CD4-positive, CD25-positive, alpha-beta regulatory T cell (primary cell): ENCODE data around the gene CXCR3. TPM values are rescaled to one million over a fixed set of nuclear protein-coding genes. Genes with fewer than 3 reads are reported as not detected.

Experiments used
- ATAC-seq, 2 donors: fragments of 150-1000 bp; cut with Tn5 transposase; one replicate each; pipeline ENCODE4 v1.10.0; 2021; ENCODE audit warnings: low read depth in 2 of 2, moderate number of reproducible peaks in 2 of 2, moderate library complexity in 1 of 2
- DNase-seq, 3 donors: peaks; one replicate each; pipeline versions ENCODE4 v3.0.0 to v3.0.0-alpha.2; 2012 to 2022; ENCODE audit warnings: mixed read lengths in 1 of 3
- H3K27ac ChIP-seq: one replicate; pipeline ENCODE4 v1.7.0; 2013; ENCODE audit warnings: mild to moderate bottlenecking, low read length; ENCODE audit not compliant: insufficient read depth, poor library complexity, severe bottlenecking
- H3K27me3 ChIP-seq: one replicate; pipeline ENCODE4 v1.7.0; 2013; ENCODE audit warnings: low read length; ENCODE audit not compliant: control insufficient read depth, insufficient read depth
- H3K36me3 ChIP-seq: one replicate; pipeline ENCODE4 v1.7.0; 2013; ENCODE audit warnings: mild to moderate bottlenecking, low read length, moderate library complexity; ENCODE audit not compliant: control insufficient read depth, insufficient read depth
- H3K4me1 ChIP-seq: 2 replicates; pipeline ENCODE4 v1.7.0; 2013; ENCODE audit warnings: mild to moderate bottlenecking, low read length; ENCODE audit not compliant: insufficient read depth, control insufficient read depth, poor library complexity, severe bottlenecking
- H3K4me3 ChIP-seq: one replicate; pipeline ENCODE4 v1.7.0; 2013; ENCODE audit warnings: low read depth, mild to moderate bottlenecking, low read length, moderate library complexity
- H3K9me3 ChIP-seq, 2 experiments: 1 replicate in 1 of 2; 2 replicates in 1 of 2; pipeline ENCODE4 v1.7.0; 2013; ENCODE audit warnings: low read length in 2 of 2, mild to moderate bottlenecking in 1 of 2, moderate library complexity in 1 of 2; ENCODE audit not compliant: control insufficient read depth in 2 of 2
- H3K27ac Mint-ChIP-seq, 3 donors: one replicate each; pipeline ENCODE4 v1.8.0; 2020 to 2022; ENCODE audit warnings: mild to moderate bottlenecking in 3 of 3, mixed read lengths in 3 of 3, moderate library complexity in 2 of 3
- H3K27me3 Mint-ChIP-seq: one replicate; pipeline ENCODE4 v1.8.0; 2022; ENCODE audit warnings: mild to moderate bottlenecking, mixed read lengths
- H3K36me3 Mint-ChIP-seq: one replicate; pipeline ENCODE4 v1.8.0; 2020; ENCODE audit warnings: mixed read lengths
- H3K4me1 Mint-ChIP-seq, 4 donors: one replicate each; pipeline ENCODE4 v1.8.0; 2020 to 2022; ENCODE audit warnings: mixed read lengths in 4 of 4, mild to moderate bottlenecking in 1 of 4
- H3K4me3 Mint-ChIP-seq, 4 donors: one replicate each; pipeline ENCODE4 v1.8.0; 2020 to 2022; ENCODE audit warnings: mild to moderate bottlenecking in 4 of 4, mixed read lengths in 4 of 4, moderate library complexity in 3 of 4
- H3K9me3 Mint-ChIP-seq, 7 donors: one replicate each; pipeline ENCODE4 v1.8.0; 2020 to 2022; ENCODE audit warnings: mixed read lengths in 7 of 7, mild to moderate bottlenecking in 3 of 7, moderate library complexity in 2 of 7
- polyA plus RNA-seq, 4 donors: library from polyadenylated mRNA; unstranded; fragments of 300-500 nt; fragmentation: Illumina TruSeq; gene quantifications; one replicate each; pipeline ENCODE4 v1.2.3, GENCODE V29; 2021
- total RNA-seq: library from RNA; stranded (reverse); gene quantifications from one replicate; pipeline ENCODE4 v1.2.3, GENCODE V29; 2022

The CXCR3 gene
- total and polyA plus RNA-seq, 5 donors from 2014 or later = 31.9 to 111 (median 72.7) TPM

DNA sequence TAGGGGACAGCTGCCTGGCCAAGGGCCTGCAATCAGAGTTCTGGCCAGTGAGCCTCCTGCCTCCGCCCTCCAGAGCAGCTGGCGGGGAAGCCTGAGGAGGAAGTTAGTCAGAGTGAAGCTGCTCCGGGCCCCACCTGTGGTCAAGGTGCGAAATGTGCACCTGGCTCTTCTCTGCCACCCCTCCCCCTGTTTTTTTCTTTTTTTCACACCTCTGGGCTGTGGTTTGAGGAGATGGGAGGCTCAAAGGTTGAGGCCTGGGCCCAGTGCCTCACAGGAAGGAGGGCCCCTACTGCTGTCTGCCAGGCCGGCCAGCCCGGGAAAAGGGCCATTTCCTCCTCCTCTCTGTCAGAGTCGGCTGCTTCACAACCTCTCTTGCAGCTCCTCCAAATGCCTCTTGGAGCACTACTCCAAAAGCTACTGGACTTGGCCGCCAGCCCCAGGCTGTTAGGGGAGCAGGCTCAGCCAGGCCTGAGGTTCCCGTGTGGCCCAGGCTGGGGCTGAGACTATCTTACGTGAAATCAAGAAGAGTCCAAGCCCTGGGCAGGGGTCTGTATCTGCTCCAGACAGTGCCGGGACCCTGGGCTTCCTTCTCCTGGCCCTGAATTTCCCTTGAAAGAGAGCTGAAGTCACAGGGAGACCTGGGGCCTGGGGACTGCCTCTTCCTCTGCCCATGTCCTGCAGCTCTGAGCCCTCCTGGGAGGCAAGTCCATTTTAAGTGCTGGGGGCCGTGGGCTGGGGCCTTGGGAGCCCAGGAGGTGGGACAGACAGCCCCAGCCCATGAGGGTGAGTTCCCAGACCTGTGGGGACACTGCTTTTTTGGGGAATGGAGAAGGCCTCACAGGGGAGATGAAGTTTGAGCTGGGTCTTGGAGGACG is 4.5 kb upstream of the CXCR3 start:
- H3K4me3 Mint-ChIP-seq = peak overlapping the region; percentile 59 to 82 (median 70)
- Histone ChIP-seq H3K27ac (peak overlapping the region; percentile 81), H3K9me3 (no peaks in the 10 kb centered on the region), H3K36me3 (no peaks in the 10 kb centered on the region), H3K27me3 (no peaks in the 10 kb centered on the region), H3K4me1 (peaks cover 52% of the 10 kb centered on the region), H3K4me3 (no peak overlapping the region)
- peaks cover 5 to 64% (median 32%) of the 10 kb centered on the region in 4 donors for H3K4me1 Mint-ChIP-seq
- H3K9me3 Mint-ChIP-seq = no peaks in the 10 kb centered on the region
- ATAC-seq (peak; percentile 73 to 75), DNase-seq (peak; percentile 38 to 91 (median 67))
- no peaks in the 10 kb centered on the region for H3K27me3 Mint-ChIP-seq
- H3K36me3 Mint-ChIP-seq = no peaks in the 10 kb centered on the region
- peak overlapping the region; percentile 89 to 95 (median 93) for H3K27ac Mint-ChIP-seq

GRCh38 chrX:71622032-71622575 is 3.8 kb upstream of the CXCR3 start:
- peak overlapping the region; percentile 81 for H3K27ac ChIP-seq
- Mint-ChIP-seq H3K27me3 (no peaks in the 10 kb centered on the region), H3K4me3 (peak overlapping the region; percentile 46 to 82 (median 70)), H3K4me1 (peaks cover 5 to 71% (median 32%) of the 10 kb centered on the region in 4 donors), H3K27ac (peak overlapping the region; percentile 89 to 95 (median 93)), H3K9me3 (no peaks in the 10 kb centered on the region), H3K36me3 (no peaks in the 10 kb centered on the region)
- H3K27me3 ChIP-seq = no peaks in the 10 kb centered on the region
- H3K4me3 ChIP-seq = no peak overlapping the region
- ATAC-seq = no peak
- H3K36me3 ChIP-seq = no peaks in the 10 kb centered on the region
- H3K9me3 ChIP-seq = no peaks in the 10 kb centered on the region
- H3K4me1 ChIP-seq = peaks cover 57% of the 10 kb centered on the region
- DNase-seq = no peak

DNA sequence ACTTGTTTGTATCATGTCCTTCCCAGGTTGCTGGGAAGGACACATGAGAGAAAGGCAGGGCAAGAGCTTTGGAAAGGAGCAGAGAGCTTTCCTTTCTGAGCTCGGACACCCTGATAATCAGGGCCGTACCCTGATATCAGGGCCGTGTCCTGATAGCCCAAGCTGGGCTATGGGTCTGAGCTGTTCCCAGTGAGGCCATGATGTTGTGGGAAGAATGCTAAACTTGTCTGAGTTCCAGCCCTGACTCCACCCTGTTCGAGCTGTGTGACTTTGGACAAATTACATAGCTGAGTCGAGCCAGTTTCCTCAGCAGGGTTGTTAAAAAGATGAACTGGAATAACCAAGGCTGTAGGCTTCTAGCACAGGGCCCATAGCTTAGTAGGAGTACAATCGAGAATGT is 3.3 kb upstream of the CXCR3 start:
- ATAC-seq (no peak), DNase-seq (no peak)
- peak overlapping the region in 2 of 4 donors; percentile 75 to 82 for H3K4me3 Mint-ChIP-seq
- Histone ChIP-seq H3K4me3 (no peak overlapping the region), H3K27me3 (no peaks in the 10 kb centered on the region), H3K4me1 (peaks cover 57% of the 10 kb centered on the region), H3K27ac (peak overlapping the region; percentile 81), H3K36me3 (no peaks in the 10 kb centered on the region), H3K9me3 (no peaks in the 10 kb centered on the region)
- H3K9me3 Mint-ChIP-seq = no peaks in the 10 kb centered on the region
- peak overlapping the region; percentile 89 to 95 (median 93) for H3K27ac Mint-ChIP-seq
- no peaks in the 10 kb centered on the region for H3K27me3 Mint-ChIP-seq
- H3K4me1 Mint-ChIP-seq = peaks cover 5 to 75% (median 32%) of the 10 kb centered on the region in 4 donors
- no peaks in the 10 kb centered on the region for H3K36me3 Mint-ChIP-seq

- H3K4me1 ChIP-seq = peaks cover 61% of the 10 kb centered on the region
- H3K27me3 Mint-ChIP-seq = no peaks in the 10 kb centered on the region
- no peaks in the 10 kb centered on the region for H3K9me3 ChIP-seq
- H3K36me3 Mint-ChIP-seq = peaks cover 10% of the 10 kb centered on the region
- H3K27ac Mint-ChIP-seq = peak overlapping the region; percentile 71 to 89 (median 86)
- peaks cover 5% of the 10 kb centered on the region for H3K36me3 ChIP-seq
- peak overlapping the region; percentile 76 for H3K27ac ChIP-seq
- H3K27me3 ChIP-seq = no peaks in the 10 kb centered on the region
- ATAC-seq (no peak), DNase-seq (no peak)
- H3K9me3 Mint-ChIP-seq = no peaks in the 10 kb centered on the region
- no peak overlapping the region for H3K4me3 ChIP-seq
- H3K4me3 Mint-ChIP-seq = peak overlapping the region in 2 of 4 donors; percentile 32 to 70
- H3K4me1 Mint-ChIP-seq = peaks cover 5 to 86% (median 37%) of the 10 kb centered on the region in 4 donors
Observed at GRCh38 chrX:71619986-71620385, 1.7 kb upstream of the CXCR3 start.

DNA sequence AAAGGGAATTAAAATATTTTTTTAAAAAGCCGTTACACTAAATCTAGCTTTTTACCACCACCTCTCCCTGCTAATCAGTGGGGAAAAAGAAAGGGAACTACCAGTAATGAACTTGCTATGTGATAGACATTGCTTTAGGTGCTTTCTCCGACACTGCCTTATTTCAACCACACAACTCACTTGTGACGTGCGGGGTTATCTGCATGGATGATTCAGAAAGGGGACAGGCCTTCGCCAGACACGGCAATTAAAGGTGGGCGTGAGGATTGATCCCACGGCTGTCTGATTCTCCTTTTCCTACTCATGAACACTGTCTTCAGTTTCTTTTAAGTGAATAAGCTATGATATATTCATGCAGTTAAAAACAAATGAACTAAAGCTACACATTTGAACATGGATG is 882 bp upstream of the CXCR3 start:
- Mint-ChIP-seq H3K9me3 (no peaks in the 10 kb centered on the region), H3K4me3 (peak overlapping the region; percentile 77 to 91 (median 84)), H3K36me3 (peaks cover 13% of the 10 kb centered on the region), H3K27me3 (no peaks in the 10 kb centered on the region), H3K4me1 (peaks cover 5 to 85% (median 41%) of the 10 kb centered on the region in 4 donors), H3K27ac (peak overlapping the region; percentile 86 to 96 (median 89))
- H3K4me1 ChIP-seq = peaks cover 60% of the 10 kb centered on the region
- peak in 1 of 2 donors; percentile 29 for ATAC-seq
- no peaks in the 10 kb centered on the region for H3K9me3 ChIP-seq
- peak overlapping the region; percentile 76 for H3K27ac ChIP-seq
- no peaks in the 10 kb centered on the region for H3K27me3 ChIP-seq
- DNase-seq = peak in 2 of 3 donors; percentile 27 to 47
- peaks cover 9% of the 10 kb centered on the region for H3K36me3 ChIP-seq
- peak overlapping the region; percentile 47 for H3K4me3 ChIP-seq

DNA sequence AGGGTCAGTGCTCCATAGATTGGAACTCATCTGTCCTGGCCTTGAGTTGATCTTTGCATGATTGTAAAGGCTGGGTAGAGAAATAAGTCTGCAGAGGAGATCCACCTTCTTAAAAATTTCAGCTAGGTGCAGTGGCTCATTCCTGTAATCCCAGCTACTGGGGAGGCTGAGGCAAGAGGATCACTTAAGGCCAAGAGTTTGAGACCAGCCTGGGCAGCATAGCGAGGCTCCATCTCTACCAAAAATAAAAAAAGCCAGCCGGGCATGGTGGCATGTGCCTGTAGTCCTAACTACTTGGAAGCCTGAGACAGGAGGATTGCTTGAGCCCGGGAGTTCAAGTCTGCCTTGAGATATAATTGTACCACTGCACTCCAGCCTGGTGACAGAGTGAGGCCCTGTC is 476 bp upstream of the CXCR3 start:
- Histone ChIP-seq H3K36me3 (peaks cover 10% of the 10 kb centered on the region), H3K4me3 (peak overlapping the region; percentile 50), H3K27ac (peak overlapping the region; percentile 76), H3K27me3 (no peaks in the 10 kb centered on the region), H3K4me1 (peaks cover 57% of the 10 kb centered on the region), H3K9me3 (no peaks in the 10 kb centered on the region)
- ATAC-seq (no peak), DNase-seq (no peak)
- no peaks in the 10 kb centered on the region for H3K9me3 Mint-ChIP-seq
- H3K36me3 Mint-ChIP-seq = peaks cover 13% of the 10 kb centered on the region
- peaks cover 5 to 81% (median 38%) of the 10 kb centered on the region in 4 donors for H3K4me1 Mint-ChIP-seq
- no peaks in the 10 kb centered on the region for H3K27me3 Mint-ChIP-seq
- peak overlapping the region; percentile 86 to 96 (median 89) for H3K27ac Mint-ChIP-seq
- peak overlapping the region; percentile 77 to 91 (median 84) for H3K4me3 Mint-ChIP-seq

GRCh38 chrX:71617742-71618141 is 569 bp downstream of the CXCR3 start:
- ATAC-seq (no peak), DNase-seq (no peak)
- Mint-ChIP-seq H3K9me3 (no peaks in the 10 kb centered on the region), H3K36me3 (peaks cover 21% of the 10 kb centered on the region), H3K4me3 (peak overlapping the region; percentile 77 to 91 (median 87)), H3K27ac (peak overlapping the region; percentile 86 to 89 (median 88)), H3K27me3 (no peaks in the 10 kb centered on the region), H3K4me1 (peaks cover 5 to 73% (median 34%) of the 10 kb centered on the region in 4 donors)
- H3K27ac ChIP-seq = peak overlapping the region; percentile 76
- no peaks in the 10 kb centered on the region for H3K27me3 ChIP-seq
- no peaks in the 10 kb centered on the region for H3K9me3 ChIP-seq
- H3K4me3 ChIP-seq = peak overlapping the region; percentile 53
- H3K4me1 ChIP-seq = peaks cover 47% of the 10 kb centered on the region
- peaks cover 14% of the 10 kb centered on the region for H3K36me3 ChIP-seq
